Astrocyte (in vitro differentiated cells and primary cell): ENCODE results near the gene PLBD1.

Source experiments
- EZH2 ChIP-seq: IDR thresholded peaks from 2 replicates; pipeline ENCODE4 v1.6.1; 2012; ENCODE audit warnings: mild to moderate bottlenecking, low read length, inconsistent platforms; ENCODE audit not compliant: insufficient read depth
- TF ChIP-seq, protein P1 (sequence below): IDR thresholded peaks from 2 replicates; pipeline ENCODE4 v1.5.1; 2011; ENCODE audit warnings: low read depth, mild to moderate bottlenecking, inconsistent platforms, low read length, moderate library complexity; ENCODE audit not compliant: insufficient read depth

DNA sequence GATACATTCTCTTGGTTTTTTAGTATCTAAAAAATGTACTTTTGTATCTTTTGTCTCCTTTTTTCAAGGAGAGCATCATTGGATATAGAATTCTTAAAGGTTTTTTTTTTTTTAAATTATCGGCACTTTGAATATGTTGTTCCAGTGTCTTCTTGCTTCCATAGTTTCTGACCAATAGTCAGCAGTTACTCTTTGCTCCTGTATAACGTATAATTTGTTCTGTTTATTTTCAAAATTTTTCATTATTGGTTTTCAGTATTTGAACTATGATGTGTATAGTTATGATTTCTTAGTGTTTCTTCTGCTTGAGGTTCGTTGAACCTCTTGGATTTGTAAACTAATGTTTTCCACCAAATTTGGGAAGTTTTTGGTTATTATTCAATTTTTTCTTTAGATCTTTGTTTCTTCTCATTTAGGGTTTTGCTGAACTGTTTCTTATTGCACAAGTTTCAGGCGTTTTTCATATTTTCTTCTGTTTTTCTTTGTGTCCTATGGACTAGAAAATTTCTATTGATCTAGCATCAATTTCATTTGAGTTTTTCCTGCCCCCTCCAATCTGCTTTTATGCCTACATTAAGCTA lies 93.9 kb downstream of the PLBD1 start:
- TF ChIP-seq EZH2, result no peak
- TF ChIP-seq, protein P1, sequence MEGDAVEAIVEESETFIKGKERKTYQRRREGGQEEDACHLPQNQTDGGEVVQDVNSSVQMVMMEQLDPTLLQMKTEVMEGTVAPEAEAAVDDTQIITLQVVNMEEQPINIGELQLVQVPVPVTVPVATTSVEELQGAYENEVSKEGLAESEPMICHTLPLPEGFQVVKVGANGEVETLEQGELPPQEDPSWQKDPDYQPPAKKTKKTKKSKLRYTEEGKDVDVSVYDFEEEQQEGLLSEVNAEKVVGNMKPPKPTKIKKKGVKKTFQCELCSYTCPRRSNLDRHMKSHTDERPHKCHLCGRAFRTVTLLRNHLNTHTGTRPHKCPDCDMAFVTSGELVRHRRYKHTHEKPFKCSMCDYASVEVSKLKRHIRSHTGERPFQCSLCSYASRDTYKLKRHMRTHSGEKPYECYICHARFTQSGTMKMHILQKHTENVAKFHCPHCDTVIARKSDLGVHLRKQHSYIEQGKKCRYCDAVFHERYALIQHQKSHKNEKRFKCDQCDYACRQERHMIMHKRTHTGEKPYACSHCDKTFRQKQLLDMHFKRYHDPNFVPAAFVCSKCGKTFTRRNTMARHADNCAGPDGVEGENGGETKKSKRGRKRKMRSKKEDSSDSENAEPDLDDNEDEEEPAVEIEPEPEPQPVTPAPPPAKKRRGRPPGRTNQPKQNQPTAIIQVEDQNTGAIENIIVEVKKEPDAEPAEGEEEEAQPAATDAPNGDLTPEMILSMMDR, result no peak
